ENCODE data around the gene CACNA2D3.

Gene CACNA2D3

DNA sequence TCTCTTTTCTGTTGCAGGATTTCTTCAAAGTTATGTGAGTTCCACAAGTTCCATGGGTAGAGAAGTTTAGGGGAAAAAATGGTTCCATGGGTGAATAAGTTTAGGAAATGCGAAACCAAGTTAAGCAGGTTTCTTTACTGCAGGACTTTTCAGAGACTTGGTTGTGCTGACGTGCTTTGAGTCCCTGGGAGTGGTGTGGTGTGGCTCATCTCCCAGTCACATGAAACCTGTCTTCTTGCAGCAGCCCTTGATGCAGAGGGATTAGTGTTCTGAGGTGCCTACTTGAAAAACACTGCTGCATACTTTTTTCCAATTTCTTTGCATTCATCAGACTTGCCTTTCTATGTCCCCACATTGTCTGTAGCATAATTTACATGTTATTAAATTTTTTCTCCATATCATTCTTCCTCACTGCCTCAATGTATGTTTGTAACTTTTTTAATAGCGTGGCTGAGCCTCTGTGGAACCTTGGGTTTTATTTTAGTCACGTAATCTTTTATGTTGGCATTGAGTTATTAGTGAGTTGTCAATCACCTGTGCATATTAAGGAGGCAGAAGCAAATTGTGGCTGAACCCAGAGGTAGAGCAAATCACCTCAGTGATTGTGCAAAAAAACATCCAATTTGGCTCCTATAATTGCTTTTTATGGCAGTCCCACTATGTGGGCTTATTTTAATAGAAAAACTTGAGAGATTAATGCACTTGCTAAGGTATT lies 115.6 kb downstream of the CACNA2D3 start:
- DNase-seq (ENCODE audit: insufficient read length, low spot score) (no peak), FAIRE-seq (no peak)
- TF ChIP-seq SPI1 (IDR thresholded peaks at IDR 0.05; ENCODE audit: low read depth, low read length) (no peak), PAX5 (IDR thresholded peaks at IDR 0.05; ENCODE audit: insufficient read depth, low read length, severe bottlenecking) (no peak), POU2F2 (IDR thresholded peaks at IDR 0.05; ENCODE audit: low read depth, low read length) (no peak), TAF1 (IDR thresholded peaks at IDR 0.05; ENCODE audit: low read depth, low read length) (no peak), POLR2A (IDR thresholded peaks at IDR 0.05; ENCODE audit: low read depth, low read length) (no peak), POLR2AphosphoS5 (IDR thresholded peaks at IDR 0.05; ENCODE audit: low read depth, low read length) (no peak)

DNA sequence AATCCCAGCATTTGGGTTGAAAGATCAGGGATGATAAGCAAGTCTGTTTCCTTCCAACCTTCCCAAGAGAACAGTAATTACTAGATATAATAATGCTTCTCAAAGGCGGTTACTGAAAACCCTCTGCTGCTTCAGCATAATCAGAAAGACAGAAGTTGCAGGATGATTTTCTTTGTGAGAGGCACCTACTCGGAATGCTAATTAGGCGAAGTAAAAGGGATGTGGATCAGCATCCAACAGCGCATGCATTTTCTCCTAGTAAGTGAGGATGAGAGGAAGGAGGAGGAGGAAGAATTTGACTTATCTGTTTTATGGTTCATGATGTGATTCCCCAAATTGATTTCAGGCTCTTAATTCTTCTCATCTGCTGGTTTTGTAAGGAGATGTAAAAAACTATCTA lies 118.0 kb downstream of the CACNA2D3 start:
- FAIRE-seq (no peak), DNase-seq (ENCODE audit: insufficient read length, low spot score) (no peak)
- TF ChIP-seq PAX5 (IDR thresholded peaks at IDR 0.05; ENCODE audit: insufficient read depth, low read length, severe bottlenecking) (no peak), POU2F2 (IDR thresholded peaks at IDR 0.05; ENCODE audit: low read depth, low read length) (no peak), TAF1 (IDR thresholded peaks at IDR 0.05; ENCODE audit: low read depth, low read length) (no peak), POLR2AphosphoS5 (IDR thresholded peaks at IDR 0.05; ENCODE audit: low read depth, low read length) (no peak), SPI1 (IDR thresholded peaks at IDR 0.05; ENCODE audit: low read depth, low read length) (no peak), POLR2A (IDR thresholded peaks at IDR 0.05; ENCODE audit: low read depth, low read length) (no peak)

- FAIRE-seq = no peak
- TF ChIP-seq POLR2AphosphoS5 (IDR thresholded peaks at IDR 0.05; ENCODE audit: low read depth, low read length) (no peak), POLR2A (IDR thresholded peaks at IDR 0.05; ENCODE audit: low read depth, low read length) (no peak), POU2F2 (IDR thresholded peaks at IDR 0.05; ENCODE audit: low read depth, low read length) (no peak), TAF1 (IDR thresholded peaks at IDR 0.05; ENCODE audit: low read depth, low read length) (no peak), PAX5 (IDR thresholded peaks at IDR 0.05; ENCODE audit: insufficient read depth, low read length, severe bottlenecking) (no peak), SPI1 (IDR thresholded peaks at IDR 0.05; ENCODE audit: low read depth, low read length) (no peak)
- DNase-seq (ENCODE audit: insufficient read length, low spot score) = no peak
Measured at GRCh38 chr3:54243056-54243931, 120.9 kb downstream of the CACNA2D3 start.

DNA sequence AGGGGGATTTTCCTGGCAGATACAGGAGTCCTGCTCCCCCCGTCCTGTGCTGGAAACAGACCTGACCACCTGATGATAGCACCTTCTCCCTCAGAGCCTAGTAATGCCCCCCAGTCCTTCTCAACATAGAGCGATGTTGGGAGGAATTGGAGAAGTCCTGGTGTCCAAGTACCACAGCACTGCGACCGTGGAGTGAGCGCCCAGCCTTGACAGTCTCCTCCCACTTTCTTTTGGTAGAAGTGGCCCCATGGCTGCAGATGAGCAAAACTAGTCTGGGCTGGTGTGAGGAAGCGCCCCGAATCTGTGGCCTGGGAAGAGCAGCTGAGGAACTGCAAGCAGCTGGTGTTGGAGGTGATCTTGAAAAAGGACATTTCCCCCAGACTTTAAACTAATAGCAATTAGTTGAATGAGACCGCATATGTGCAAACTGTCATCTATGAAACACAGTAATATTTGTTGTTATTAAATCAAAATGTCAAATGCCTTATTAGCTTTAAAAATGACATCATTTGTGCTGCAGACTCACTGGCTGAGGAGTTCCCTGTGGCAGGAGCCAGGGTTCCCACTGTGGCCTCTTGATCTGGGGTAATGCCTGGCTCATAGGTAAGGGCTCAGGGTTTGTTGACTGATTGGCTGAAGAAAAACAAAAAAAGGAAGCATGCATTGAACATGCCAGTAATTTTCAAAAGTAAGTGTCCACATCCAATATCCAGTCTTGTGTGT lies 121.8 kb downstream of the CACNA2D3 start:
- TF ChIP-seq POLR2AphosphoS5 (IDR thresholded peaks at IDR 0.05; ENCODE audit: low read depth, low read length) (no peak), PAX5 (IDR thresholded peaks at IDR 0.05; ENCODE audit: insufficient read depth, low read length, severe bottlenecking) (no peak)
- DNase-seq (ENCODE audit: insufficient read length, low spot score) (no peak), FAIRE-seq (no peak)

DNA sequence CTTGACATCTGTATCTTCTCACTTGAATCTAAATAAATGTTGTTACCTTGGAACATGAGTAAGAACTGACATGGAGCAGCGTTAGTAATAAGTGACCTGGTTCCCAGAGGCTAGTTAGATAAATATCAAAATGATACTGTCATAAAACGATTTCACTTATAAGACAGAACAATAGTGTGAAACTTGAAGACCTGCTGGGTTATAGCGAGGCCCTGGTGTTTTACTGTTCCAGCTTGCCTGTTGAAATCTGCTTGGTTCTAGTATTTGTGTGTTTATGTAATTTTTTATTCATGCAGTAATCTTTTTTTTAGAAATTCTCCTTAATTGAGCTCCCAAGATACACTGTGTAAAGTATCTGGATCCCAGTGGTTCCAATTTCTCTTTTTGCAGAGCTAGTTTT lies 129.4 kb downstream of the CACNA2D3 start:
- no peak for TF ChIP-seq SPI1 (IDR thresholded peaks at IDR 0.05; ENCODE audit: low read depth, low read length)
- TF ChIP-seq PAX5 (IDR thresholded peaks at IDR 0.05; ENCODE audit: insufficient read depth, low read length, severe bottlenecking) = no peak
- TF ChIP-seq POU2F2 (IDR thresholded peaks at IDR 0.05; ENCODE audit: low read depth, low read length) = no peak
- TF ChIP-seq POLR2A (IDR thresholded peaks at IDR 0.05; ENCODE audit: low read depth, low read length) = no peak
- TF ChIP-seq POLR2AphosphoS5 (IDR thresholded peaks at IDR 0.05; ENCODE audit: low read depth, low read length) = no peak
- no peak for TF ChIP-seq TAF1 (IDR thresholded peaks at IDR 0.05; ENCODE audit: low read depth, low read length)
- FAIRE-seq (no peak), DNase-seq (ENCODE audit: insufficient read length, low spot score) (no peak)

DNA sequence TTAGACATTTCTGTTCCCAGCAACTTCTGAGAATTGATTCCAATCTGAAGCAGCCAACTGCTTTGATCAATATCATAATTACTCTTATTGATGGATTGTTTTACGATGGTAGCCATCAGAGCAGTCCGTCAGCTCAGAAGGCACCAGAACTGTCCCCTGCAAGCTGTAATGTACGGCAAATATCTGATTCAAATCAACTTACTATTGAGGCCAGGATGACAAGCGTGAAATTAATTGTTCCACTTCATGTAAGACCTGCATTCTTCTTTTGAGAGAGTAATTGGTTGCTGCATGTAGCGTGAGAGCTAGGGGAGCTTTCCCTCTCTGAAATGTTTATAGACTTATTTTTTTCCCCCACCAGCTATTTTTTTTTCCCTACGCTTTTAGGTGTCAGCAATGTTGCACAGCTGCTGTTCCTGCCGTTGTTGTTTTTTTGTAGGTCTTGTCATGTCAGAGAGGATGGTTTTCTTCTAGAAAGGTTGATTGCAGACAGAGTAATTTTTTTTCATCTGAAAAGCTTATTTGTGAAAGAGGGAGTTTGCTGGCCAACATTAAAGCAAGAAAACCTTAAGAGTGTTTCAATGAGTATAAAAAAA lies 134.9 kb downstream of the CACNA2D3 start:
- no peak for DNase-seq (ENCODE audit: insufficient read length, low spot score)
- FAIRE-seq = no peak
- TF ChIP-seq PAX5 (IDR thresholded peaks at IDR 0.05; ENCODE audit: insufficient read depth, low read length, severe bottlenecking) (no peak), POLR2A (IDR thresholded peaks at IDR 0.05; ENCODE audit: low read depth, low read length) (no peak), POLR2AphosphoS5 (IDR thresholded peaks at IDR 0.05; ENCODE audit: low read depth, low read length) (no peak), POU2F2 (IDR thresholded peaks at IDR 0.05; ENCODE audit: low read depth, low read length) (no peak), SPI1 (IDR thresholded peaks at IDR 0.05; ENCODE audit: low read depth, low read length) (no peak), TAF1 (IDR thresholded peaks at IDR 0.05; ENCODE audit: low read depth, low read length) (no peak)

DNA sequence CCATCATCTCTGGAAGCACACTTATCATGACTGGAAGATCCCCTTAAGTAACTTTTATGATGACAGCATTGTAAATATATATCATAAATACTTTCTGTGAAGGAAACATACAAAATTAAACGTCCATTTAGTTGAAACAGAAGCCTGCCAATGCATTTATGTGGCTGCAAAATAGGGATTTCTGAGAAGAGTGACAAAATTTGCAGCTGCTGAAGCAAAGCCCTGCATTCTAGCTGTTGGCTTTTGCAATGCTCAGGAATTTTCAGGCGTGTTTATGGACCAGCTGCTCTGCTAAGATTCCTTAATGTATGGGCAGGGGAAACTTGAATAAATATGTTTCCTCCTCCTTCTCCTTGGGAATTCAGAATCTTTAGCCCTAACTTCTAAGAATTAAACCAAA lies 137.3 kb downstream of the CACNA2D3 start:
- TF ChIP-seq TAF1 (IDR thresholded peaks at IDR 0.05; ENCODE audit: low read depth, low read length) = no peak
- TF ChIP-seq PAX5 (IDR thresholded peaks at IDR 0.05; ENCODE audit: insufficient read depth, low read length, severe bottlenecking) = no peak
- no peak for TF ChIP-seq SPI1 (IDR thresholded peaks at IDR 0.05; ENCODE audit: low read depth, low read length)
- no peak for TF ChIP-seq POLR2AphosphoS5 (IDR thresholded peaks at IDR 0.05; ENCODE audit: low read depth, low read length)
- TF ChIP-seq POLR2A (IDR thresholded peaks at IDR 0.05; ENCODE audit: low read depth, low read length) = no peak
- TF ChIP-seq POU2F2 (IDR thresholded peaks at IDR 0.05; ENCODE audit: low read depth, low read length) = no peak
- FAIRE-seq = no peak
- no peak for DNase-seq (ENCODE audit: insufficient read length, low spot score)

- FAIRE-seq (no peak), DNase-seq (ENCODE audit: insufficient read length, low spot score) (no peak)
- no peak for TF ChIP-seq POLR2AphosphoS5 (IDR thresholded peaks at IDR 0.05; ENCODE audit: low read depth, low read length)
- TF ChIP-seq TAF1 (IDR thresholded peaks at IDR 0.05; ENCODE audit: low read depth, low read length) = no peak
- no peak for TF ChIP-seq PAX5 (IDR thresholded peaks at IDR 0.05; ENCODE audit: insufficient read depth, low read length, severe bottlenecking)
- no peak for TF ChIP-seq POU2F2 (IDR thresholded peaks at IDR 0.05; ENCODE audit: low read depth, low read length)
- TF ChIP-seq POLR2A (IDR thresholded peaks at IDR 0.05; ENCODE audit: low read depth, low read length) = no peak
- no peak for TF ChIP-seq SPI1 (IDR thresholded peaks at IDR 0.05; ENCODE audit: low read depth, low read length)
Measured at GRCh38 chr3:54261141-54261540, 138.8 kb downstream of the CACNA2D3 start.

All from GM12891 (cell line).